C4-2B (cell line): ENCODE data around the gene CCN2.
"Not testable (repeated sequence)": the region's sequence is repeated elsewhere in the genome, so short reads cannot be mapped to it uniquely, and the experiment has no call there.

Source experiments
- ZFX ChIP-seq: fragments of 450-650 bp; IDR thresholded peaks from 2 replicates; pipeline ENCODE4 v1.6.1; 2017
- TF ChIP-seq, protein P1 (sequence below): fragments of 450-650 bp; conservative IDR thresholded peaks from 2 replicates; pipeline ENCODE4 v1.5.1; 2017; ENCODE audit warnings: mild to moderate bottlenecking

DNA sequence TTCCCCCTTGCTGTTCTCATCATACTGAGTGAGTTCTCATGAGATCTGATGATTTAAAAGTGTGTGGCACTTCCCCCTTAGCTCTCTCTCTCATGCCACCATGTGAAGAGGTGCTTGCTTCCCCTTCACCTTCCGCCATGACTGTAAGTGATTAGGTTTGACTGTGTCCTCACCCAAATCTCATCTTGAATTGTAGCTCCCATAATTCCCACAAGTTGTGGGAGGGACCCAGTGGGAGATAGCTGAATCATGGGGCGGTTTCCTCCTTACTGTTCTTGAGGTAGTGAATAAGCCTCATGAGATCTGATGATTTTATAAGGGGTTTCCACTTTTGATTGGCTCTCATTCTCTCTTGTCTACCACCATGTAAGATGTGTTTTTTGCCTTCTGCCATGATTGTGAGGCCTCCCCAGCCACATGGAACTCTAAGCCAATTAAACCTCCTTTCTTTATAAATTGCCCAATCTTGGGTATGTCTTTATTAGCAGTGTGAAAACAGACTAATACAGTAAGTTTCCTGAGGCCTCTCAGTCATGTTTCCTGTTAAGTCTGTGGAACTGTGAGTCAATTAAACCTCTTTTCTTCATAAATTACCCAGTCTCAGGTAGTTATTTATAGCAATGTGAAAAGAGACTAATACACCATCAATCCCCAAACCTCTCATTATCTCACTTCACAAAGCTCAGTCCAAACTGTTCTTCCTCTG is 34.9 kb downstream of the CCN2 start:
- TF ChIP-seq ZFX: not testable (repeated sequence)
- TF ChIP-seq, protein P1, sequence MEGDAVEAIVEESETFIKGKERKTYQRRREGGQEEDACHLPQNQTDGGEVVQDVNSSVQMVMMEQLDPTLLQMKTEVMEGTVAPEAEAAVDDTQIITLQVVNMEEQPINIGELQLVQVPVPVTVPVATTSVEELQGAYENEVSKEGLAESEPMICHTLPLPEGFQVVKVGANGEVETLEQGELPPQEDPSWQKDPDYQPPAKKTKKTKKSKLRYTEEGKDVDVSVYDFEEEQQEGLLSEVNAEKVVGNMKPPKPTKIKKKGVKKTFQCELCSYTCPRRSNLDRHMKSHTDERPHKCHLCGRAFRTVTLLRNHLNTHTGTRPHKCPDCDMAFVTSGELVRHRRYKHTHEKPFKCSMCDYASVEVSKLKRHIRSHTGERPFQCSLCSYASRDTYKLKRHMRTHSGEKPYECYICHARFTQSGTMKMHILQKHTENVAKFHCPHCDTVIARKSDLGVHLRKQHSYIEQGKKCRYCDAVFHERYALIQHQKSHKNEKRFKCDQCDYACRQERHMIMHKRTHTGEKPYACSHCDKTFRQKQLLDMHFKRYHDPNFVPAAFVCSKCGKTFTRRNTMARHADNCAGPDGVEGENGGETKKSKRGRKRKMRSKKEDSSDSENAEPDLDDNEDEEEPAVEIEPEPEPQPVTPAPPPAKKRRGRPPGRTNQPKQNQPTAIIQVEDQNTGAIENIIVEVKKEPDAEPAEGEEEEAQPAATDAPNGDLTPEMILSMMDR: not testable (repeated sequence)
